ENCODE results near the gene SYT9. TPM values are rescaled to one million over a fixed set of nuclear protein-coding genes. Genes with fewer than 3 reads are reported as not detected.
A peak's percentile ranks its signal among the peaks of the same experiment; 100 is the strongest.

Gene SYT9
- total RNA-seq, 1 donor from 2014 or later = not detected

DNA sequence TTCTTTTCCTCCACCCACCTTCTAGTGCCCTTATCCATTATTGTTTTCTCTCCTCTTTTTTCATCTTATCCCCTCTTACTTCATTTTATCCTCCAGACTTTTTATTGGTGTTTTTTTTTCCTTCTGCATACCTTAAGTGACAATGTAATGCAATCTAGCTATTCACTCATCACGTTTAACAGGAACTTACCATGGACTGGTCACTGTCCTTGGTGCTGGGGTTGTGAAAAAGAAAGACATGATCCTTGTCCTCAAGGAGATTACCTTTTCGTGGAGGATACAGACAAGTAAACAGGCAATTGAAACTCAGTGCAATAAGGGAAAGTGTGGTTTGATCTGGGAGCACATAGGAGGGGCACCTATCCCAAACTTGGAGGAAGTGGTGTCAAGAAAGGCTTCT, 20.7 kb downstream of the SYT9 start:
- TF ChIP-seq, protein P1, sequence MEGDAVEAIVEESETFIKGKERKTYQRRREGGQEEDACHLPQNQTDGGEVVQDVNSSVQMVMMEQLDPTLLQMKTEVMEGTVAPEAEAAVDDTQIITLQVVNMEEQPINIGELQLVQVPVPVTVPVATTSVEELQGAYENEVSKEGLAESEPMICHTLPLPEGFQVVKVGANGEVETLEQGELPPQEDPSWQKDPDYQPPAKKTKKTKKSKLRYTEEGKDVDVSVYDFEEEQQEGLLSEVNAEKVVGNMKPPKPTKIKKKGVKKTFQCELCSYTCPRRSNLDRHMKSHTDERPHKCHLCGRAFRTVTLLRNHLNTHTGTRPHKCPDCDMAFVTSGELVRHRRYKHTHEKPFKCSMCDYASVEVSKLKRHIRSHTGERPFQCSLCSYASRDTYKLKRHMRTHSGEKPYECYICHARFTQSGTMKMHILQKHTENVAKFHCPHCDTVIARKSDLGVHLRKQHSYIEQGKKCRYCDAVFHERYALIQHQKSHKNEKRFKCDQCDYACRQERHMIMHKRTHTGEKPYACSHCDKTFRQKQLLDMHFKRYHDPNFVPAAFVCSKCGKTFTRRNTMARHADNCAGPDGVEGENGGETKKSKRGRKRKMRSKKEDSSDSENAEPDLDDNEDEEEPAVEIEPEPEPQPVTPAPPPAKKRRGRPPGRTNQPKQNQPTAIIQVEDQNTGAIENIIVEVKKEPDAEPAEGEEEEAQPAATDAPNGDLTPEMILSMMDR (IDR thresholded peaks at IDR 0.05; ENCODE audit: insufficient read depth, low read length, severe bottlenecking) = no peak
- DNase-seq (ENCODE audit: low read depth) (peak; percentile 8), FAIRE-seq (no peak)
- Histone ChIP-seq H3K4me3 (ENCODE audit: low read depth, low read length) (no peak overlapping the region), H3K36me3 (ENCODE audit: control insufficient read depth, insufficient read depth, low read length) (no peaks in the 10 kb centered on the region), H3K27me3 (ENCODE audit: control insufficient read depth, insufficient read depth, low read length) (peaks cover 2% of the 10 kb centered on the region)

GRCh38 chr11:7275133-7275532, 23.4 kb downstream of the SYT9 start:
- H3K27me3 ChIP-seq (ENCODE audit: control insufficient read depth, insufficient read depth, low read length) = peaks cover 2% of the 10 kb centered on the region
- no peak overlapping the region for H3K4me3 ChIP-seq (ENCODE audit: low read depth, low read length)
- TF ChIP-seq, protein P1 (IDR thresholded peaks at IDR 0.05; ENCODE audit: insufficient read depth, low read length, severe bottlenecking) = no peak
- no peak for FAIRE-seq
- no peak for DNase-seq (ENCODE audit: low read depth)
- H3K36me3 ChIP-seq (ENCODE audit: control insufficient read depth, insufficient read depth, low read length) = no peaks in the 10 kb centered on the region

DNA sequence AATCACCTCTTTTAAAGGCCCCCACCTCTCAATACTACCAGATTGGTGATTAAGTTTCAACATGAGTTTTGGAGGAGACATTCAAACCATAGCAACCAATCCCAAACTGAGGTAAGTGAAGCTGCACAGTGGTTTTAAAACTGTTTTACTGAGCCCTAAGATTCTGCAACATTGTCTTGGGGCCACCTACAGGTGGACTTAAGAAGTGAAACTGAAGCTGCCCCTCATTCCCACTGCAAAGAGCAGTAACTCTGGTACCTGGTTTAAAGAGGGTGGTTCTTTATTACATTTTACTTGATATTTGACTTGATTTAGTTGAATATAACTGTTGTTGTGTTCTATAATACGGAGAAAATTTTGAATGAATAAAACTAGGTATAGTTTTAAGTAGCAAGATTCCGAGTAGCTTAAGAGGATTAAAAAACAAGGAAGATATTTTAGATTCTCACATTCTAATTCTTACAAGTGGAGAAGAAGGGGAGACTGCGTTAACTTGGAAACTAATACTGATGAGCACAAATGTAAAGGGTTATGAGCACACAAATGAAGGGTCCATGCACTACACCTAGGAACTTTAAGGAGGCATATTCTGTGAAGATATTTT, 26.7 kb downstream of the SYT9 start:
- H3K4me3 ChIP-seq (ENCODE audit: low read depth, low read length) = no peak overlapping the region
- DNase-seq (ENCODE audit: low read depth) = peak; percentile 44
- H3K36me3 ChIP-seq (ENCODE audit: control insufficient read depth, insufficient read depth, low read length) = no peaks in the 10 kb centered on the region
- no peak for FAIRE-seq
- TF ChIP-seq, protein P1 (IDR thresholded peaks at IDR 0.05; ENCODE audit: insufficient read depth, low read length, severe bottlenecking) = peak; percentile 64
- H3K27me3 ChIP-seq (ENCODE audit: control insufficient read depth, insufficient read depth, low read length) = peaks cover 2% of the 10 kb centered on the region

GRCh38 chr11:7279676-7280075, 28.0 kb downstream of the SYT9 start:
- no peak for DNase-seq (ENCODE audit: low read depth)
- H3K4me3 ChIP-seq (ENCODE audit: low read depth, low read length) = no peak overlapping the region
- FAIRE-seq = no peak
- peaks cover 2% of the 10 kb centered on the region for H3K27me3 ChIP-seq (ENCODE audit: control insufficient read depth, insufficient read depth, low read length)
- TF ChIP-seq, protein P1 (IDR thresholded peaks at IDR 0.05; ENCODE audit: insufficient read depth, low read length, severe bottlenecking) = no peak
- H3K36me3 ChIP-seq (ENCODE audit: control insufficient read depth, insufficient read depth, low read length) = no peaks in the 10 kb centered on the region

GRCh38 chr11:7281079-7281478, 29.4 kb downstream of the SYT9 start:
- Histone ChIP-seq H3K4me3 (ENCODE audit: low read depth, low read length) (no peak overlapping the region), H3K27me3 (ENCODE audit: control insufficient read depth, insufficient read depth, low read length) (peaks cover 2% of the 10 kb centered on the region), H3K36me3 (ENCODE audit: control insufficient read depth, insufficient read depth, low read length) (no peaks in the 10 kb centered on the region)
- FAIRE-seq (no peak), DNase-seq (ENCODE audit: low read depth) (peak; percentile 95)
- TF ChIP-seq, protein P1 (IDR thresholded peaks at IDR 0.05; ENCODE audit: insufficient read depth, low read length, severe bottlenecking) = no peak

DNA sequence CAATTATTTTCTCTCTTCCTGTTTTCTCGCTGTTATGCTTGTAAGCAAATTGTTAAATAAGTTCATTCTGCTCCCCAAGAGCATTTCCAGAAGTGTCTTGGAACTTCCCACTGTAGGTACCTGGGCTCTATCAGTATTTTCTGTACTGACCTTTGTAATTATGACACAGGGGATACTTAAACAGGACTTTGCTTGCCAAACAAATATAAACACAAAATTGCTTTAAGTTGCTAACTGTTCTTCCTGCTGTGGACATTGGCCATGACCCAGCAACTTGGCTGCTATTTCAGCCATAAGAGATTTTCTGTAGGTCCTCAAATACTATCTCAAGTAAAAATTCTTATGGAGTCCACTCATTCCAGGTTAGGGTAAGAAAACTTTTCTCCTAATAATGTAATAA, 30.1 kb downstream of the SYT9 start:
- Histone ChIP-seq H3K4me3 (ENCODE audit: low read depth, low read length) (no peak overlapping the region), H3K36me3 (ENCODE audit: control insufficient read depth, insufficient read depth, low read length) (no peaks in the 10 kb centered on the region), H3K27me3 (ENCODE audit: control insufficient read depth, insufficient read depth, low read length) (no peaks in the 10 kb centered on the region)
- FAIRE-seq (no peak), DNase-seq (ENCODE audit: low read depth) (no peak)
- TF ChIP-seq, protein P1 (IDR thresholded peaks at IDR 0.05; ENCODE audit: insufficient read depth, low read length, severe bottlenecking) = no peak
